COLO668 (cell line): ENCODE results near the gene ZNF775.

ENCODE experiments used
- DNase-seq: peaks from one replicate; lab custom pipeline; 2025; ENCODE audit not compliant: unreplicated experiment; lab: John Stamatoyannopoulos, UW

ZNF775 gene

DNA sequence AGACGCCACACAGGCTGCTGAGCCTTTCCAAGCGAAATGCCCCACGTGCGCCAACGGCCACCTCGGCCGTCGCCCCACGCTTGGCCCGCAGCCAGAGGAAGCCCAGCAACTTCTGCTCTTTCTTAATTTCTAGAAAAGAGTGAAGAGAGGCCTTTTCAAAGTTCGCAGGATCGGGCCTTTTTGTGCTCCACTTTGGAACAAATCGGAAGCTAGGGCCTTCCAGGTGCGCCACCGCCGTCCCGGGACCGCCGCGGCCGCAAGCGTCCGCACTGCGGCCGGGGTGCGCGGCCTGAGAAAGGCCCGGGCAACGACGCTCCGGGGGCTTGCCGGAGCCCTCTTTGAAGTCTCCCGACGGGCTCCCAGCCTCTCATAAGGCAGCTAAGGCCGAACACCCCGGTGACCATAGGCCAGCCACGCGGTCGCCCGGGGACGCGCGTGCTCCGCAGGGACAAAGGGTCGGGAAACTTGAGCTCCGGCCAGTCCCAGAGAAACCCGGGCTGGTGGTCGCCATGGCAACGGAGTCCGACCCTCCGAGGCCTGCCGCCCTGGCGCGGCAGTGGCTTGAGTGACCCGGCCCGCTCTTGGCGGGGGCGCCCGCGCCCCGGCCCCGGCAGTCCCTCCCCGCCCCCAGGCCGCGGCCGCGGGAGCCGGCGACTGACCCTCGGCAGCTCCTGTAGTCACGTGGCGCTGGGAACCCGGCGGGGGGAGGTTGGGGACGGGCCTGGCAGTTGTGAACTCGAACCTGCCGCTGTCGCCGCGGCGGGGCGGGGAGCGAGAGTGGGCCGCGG is 10.8 kb upstream of the ZNF775 start, which contains the start of gene REPIN1:
Gene REPIN1, plus strand, starts transcription at position 727 of the 788 bp plus-strand sequence. CDS start 890 bp downstream, outside the sequence.
- DNase-seq, result peak; percentile 95

DNA sequence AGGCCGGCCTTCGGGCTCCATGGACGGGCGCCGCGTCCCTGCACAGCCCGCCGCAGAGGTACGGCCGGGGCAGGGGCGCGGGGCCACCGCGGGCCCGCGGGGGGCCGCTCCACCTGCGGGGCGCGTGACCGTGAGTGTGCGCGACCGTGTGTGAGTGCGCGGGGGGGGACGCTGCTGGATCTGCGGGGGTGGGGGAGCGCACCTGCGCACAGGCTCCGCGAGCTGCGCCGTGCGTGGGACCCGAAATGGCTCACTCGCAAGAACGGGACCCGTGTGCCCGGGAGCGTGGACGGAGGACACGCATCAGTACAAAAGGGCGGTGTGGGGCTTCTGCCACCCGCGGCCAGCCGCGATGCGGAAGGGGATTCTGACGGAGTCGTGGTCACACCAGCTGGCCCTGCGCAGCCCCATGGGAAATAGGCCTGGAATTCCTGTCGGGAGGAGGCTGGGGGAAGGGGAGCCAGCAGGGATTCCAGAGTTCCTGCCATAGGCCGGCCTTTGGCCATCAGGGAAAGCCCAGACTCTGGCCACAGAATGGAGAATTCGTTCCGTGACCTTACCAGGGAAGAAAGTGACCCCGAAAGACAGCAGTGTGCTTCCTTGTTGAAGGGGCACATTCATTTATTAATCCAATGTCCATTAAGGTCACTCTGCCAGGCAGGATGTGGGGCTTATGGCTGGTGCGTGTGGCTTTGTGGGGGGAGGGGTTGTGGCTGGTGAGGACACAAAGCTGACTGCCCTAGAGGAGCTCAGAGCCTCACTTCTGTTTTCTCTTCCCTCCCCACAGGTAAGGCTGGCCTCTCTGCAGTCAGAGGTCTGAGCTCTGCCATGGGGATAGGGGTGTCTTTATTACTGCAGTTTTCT is 10.0 kb upstream of the ZNF775 start:
- DNase-seq, result peak; percentile 74

DNA sequence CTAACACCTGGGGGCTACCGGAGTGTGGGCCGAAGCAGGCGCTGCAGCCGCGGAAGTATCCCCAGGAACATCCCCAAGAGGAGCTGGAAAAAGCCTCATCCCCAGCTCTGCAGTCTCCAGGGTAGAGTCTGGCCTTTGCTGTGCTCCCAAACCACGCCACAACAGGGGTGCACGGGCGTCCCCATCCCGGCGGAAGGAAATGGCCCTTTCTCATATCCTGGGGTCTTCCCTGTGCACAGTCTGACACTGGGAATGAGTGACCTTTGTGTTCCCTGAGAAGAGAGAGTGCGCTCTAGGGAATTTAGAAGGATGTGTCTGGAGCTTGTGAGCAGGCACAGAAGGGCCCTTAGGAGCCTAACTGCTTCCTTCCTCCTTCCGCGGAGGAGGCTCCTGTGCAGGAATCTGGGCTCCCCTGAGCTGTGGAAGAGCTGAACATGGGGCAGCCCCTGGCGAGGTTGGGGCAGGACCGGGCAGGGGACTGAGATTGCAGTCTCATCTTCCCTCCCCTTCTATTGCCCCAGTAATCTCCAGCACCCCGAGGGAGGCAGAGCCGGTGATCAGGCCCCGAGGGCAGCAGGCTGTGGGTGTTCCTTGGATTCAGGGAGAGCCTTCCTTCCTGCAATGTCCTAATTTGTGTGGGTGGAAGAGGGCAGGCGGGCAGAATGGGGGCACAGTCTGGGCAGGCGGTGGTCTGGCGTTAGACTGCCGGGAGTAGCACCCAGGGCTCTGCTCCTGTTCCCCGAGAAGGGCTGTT is 9.2 kb upstream of the ZNF775 start:
- no peak for DNase-seq

DNA sequence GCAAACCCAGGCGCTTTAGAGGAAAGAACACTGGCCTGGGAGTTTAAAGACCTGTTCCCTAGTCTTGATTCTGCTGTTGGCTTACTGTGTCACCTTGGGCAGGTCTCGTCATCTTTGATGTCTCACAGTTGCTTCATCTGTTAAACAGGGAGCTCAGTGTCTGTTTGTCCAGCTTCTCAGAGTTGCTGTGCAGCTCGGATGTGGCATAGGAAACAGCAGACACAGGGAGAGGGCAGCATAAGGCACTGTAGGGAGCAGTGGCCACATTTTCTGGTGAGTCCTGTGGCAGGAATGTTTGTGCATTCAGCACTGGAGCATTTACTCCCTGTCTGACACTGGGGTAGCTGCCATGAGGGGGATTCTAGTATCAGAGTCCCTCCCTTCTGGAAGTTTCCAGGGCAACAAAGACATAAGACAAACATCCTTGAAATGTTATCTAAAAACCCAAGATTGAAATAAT is 8.5 kb upstream of the ZNF775 start:
- DNase-seq, result no peak

DNA sequence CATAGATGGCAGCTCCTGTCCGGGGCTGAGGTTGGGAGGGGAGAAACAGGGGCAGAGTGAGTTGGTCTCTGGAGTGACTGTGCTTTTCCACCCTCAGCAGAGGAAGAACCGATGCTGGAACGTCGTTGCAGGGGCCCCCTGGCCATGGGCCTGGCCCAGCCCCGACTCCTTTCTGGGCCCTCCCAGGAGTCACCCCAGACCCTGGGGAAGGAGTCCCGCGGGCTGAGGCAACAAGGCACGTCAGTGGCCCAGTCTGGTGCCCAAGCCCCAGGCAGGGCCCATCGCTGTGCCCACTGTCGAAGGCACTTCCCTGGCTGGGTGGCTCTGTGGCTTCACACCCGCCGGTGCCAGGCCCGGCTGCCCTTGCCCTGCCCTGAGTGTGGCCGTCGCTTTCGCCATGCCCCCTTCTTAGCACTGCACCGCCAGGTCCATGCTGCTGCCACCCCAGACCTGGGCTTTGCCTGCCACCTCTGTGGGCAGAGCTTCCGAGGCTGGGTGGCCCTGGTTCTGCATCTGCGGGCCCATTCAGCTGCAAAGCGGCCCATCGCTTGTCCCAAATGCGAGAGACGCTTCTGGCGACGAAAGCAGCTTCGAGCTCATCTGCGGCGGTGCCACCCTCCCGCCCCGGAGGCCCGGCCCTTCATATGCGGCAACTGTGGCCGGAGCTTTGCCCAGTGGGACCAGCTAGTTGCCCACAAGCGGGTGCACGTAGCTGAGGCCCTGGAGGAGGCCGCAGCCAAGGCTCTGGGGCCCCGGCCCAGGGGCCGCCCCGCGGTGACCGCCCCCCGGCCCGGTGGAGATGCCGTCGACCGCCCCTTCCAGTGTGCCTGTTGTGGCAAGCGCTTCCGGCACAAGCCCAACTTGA is 7.8 kb upstream of the ZNF775 start:
- no peak for DNase-seq

DNA sequence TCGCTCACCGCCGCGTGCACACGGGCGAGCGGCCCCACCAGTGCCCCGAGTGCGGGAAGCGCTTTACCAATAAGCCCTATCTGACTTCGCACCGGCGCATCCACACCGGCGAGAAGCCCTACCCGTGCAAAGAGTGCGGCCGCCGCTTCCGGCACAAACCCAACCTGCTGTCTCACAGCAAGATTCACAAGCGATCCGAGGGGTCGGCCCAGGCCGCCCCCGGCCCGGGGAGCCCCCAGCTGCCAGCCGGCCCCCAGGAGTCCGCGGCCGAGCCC is 7.2 kb upstream of the ZNF775 start:
- DNase-seq, result no peak

DNA sequence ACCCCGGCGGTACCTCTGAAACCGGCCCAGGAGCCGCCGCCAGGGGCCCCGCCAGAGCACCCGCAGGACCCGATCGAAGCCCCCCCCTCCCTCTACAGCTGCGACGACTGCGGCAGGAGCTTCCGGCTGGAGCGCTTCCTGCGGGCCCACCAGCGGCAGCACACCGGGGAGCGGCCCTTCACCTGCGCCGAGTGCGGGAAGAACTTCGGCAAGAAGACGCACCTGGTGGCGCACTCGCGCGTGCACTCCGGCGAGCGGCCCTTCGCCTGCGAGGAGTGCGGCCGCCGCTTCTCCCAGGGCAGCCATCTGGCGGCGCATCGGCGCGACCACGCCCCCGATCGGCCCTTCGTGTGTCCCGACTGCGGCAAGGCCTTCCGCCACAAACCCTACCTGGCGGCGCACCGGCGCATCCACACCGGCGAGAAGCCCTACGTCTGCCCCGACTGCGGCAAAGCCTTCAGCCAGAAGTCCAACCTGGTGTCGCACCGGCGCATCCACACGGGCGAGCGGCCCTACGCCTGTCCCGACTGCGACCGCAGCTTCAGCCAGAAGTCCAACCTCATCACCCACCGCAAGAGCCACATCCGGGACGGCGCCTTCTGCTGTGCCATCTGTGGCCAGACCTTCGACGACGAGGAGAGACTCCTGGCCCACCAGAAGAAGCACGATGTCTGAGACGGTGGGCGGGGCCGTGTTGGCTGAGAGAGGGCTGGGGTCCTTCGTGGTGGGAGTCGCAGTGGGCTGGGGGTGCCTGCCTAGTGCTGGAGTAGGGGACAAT is 6.7 kb upstream of the ZNF775 start:
- no peak for DNase-seq

DNA sequence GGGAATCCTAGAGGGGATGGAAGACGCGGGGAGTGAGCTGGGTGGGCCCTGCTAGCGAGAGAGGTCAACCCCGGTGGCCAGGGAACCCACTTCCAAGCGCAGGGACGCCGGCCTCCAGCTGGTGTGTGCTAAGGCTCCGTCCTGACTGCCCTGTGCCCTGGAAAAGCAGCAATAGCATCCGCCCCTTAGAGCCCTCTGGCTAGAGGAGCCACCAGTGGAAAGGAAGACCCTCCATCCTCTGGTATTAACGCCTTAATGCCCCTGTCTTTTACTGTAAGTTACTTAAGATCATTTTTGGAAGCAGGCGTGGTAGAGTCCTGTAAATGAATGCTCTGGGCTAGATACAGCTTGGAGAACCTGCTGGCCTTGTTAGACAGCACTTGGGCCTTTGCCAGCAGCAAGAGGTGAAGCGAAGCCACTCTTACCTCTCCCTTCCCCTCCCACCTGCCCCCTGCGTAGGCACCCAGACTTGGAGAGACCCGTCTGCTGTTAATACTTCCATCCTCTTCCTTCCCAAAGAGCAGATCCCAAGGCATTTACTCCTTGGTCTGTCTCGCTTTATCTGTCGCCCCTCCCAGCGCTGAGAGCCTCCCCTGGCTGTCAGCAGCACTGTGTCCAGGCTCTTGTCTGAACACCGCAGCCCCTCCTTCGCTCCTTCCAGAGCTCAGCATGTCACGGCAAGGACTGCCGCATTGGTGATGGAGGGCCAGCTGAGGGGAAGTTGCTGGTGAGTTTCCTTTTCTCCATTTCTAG is 5.9 kb upstream of the ZNF775 start:
- no peak for DNase-seq

DNA sequence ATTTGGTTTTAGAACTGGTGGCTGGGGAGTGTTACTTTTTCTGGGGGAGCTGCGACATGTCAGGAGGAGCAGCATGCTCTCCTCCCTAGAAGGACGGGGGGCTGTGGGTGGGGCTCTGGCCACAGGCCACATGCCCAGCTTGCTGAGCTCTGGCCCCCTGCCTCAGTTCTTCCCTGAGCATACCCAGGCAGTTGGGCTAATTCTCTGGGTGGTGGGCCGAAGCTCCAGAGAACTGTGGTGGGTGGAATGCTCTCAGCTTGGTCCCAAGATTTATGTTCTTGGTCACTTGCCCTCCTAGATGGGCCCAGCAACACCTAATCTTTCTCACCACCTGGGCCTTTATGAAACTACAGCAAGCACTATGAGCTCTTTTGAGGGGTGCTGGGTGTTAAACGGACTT is 5.1 kb upstream of the ZNF775 start:
- DNase-seq, result no peak

DNA sequence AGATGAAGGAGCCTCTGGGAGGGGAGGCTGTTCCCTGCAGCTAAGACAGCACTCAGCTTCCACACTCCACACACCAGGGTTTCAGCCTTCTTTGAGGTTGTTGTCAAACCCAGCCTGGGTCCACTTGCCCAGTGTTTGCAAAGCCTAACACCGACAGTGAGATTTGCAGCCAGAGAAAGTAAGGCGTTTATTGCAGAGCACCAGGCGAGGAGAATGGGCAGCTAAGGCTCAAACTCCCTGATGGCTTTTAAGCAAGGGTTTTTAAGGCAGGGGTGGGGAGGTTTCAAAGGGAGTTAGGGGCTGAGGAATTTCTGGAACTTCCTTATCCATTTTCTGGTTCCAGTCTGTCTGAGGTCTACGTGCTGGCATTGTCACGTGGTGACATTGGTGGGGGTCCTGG is 4.7 kb upstream of the ZNF775 start:
- DNase-seq, result no peak

DNA sequence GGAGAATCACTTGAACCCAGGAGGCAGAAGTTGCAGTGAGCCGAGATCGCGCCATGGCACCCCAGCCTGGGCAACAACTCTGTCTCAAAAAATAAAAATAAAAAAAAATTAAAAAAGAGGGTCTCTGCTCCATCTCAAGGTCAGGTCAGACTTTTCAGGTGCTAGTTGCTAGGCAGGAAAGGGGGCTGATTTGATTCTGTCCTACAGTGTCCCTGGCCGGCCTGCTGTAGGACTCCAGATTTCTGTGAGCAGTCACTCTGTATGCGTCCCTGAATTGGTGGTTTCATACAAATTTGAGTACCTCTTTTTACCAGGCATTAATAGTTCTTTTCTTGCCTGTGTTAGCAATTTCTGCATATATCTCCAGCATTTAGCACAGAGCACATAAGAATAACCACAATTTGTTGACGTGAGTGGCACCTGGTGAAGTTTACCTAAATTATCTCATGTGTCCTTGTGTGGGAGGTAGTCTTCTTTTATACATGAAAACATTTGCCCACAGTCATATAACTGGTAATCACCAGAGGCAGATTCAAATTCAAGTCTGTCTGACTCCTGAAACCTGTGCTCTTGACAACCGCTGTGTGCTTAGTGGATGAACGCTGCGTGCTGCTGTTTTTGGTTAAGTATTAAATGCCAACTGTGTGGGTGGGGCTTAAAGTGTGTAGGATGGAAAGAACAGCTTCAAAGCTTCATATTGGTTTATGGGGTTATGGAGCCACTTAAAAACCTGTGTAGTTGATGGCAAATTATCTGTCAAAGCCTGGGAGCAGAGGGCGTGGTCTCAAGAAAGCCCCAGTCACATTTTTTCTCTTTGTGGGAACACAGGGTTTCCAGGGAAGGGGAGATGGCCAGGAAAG is 3.2 kb upstream of the ZNF775 start:
- no peak for DNase-seq

DNA sequence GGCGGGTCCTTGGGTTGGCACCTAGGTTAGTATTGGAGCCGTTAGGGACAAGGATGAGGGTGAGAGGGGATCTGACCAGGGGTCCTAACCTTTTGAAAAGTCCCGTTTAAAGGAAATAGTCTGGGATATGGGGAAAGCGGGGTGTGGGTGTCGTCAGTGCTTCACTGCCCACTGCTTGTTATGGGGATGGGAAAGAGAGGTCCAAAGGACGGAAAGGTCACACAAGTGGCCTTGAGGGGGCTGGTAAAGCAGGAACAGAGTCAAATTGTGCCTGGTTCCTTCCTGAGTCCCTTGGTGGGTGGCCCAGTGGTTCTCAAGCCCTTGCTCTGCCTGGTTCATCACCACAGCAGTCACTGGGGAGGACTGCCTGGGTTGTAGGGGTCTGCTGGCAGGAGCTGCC is 2.6 kb upstream of the ZNF775 start:
- DNase-seq, result no peak

DNA sequence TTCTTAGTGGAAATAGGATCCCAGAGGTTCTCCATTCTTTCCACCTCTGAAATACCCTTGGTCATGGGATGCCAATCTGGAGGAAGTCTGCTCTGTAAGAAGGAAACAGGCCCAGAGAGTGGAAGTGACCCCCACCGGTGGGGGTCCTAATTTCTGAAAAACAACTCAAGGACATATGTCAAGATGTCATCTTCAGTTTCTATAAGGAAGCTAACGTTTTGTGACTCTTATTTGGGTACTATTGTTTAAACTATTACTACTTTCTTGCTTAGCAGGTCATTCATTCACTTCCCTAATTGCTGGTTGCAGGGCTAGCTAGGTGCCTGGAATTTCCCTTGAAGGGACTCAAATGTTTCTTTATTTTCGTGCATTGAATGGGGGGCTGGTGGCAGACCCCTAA is 1.9 kb upstream of the ZNF775 start:
- no peak for DNase-seq

DNA sequence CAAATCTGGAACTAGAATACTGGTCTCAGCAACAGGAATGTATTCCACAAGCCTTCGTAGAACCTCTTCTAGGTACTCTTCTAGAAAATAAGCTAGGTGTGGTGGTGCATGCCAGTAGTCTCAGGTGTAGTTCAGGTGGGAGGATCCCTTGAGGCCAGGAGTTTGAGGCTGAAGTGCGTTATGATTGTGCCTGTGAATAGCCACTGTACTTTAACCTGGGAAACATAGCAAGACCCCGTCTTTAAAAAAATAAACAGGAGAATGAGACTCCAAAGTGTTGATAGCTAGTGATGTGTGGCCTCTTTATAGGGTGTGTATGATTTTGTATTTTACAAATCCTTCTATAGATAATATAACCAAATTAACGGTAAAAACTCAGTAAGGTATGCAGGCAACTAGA is 1.5 kb upstream of the ZNF775 start:
- no peak for DNase-seq

DNA sequence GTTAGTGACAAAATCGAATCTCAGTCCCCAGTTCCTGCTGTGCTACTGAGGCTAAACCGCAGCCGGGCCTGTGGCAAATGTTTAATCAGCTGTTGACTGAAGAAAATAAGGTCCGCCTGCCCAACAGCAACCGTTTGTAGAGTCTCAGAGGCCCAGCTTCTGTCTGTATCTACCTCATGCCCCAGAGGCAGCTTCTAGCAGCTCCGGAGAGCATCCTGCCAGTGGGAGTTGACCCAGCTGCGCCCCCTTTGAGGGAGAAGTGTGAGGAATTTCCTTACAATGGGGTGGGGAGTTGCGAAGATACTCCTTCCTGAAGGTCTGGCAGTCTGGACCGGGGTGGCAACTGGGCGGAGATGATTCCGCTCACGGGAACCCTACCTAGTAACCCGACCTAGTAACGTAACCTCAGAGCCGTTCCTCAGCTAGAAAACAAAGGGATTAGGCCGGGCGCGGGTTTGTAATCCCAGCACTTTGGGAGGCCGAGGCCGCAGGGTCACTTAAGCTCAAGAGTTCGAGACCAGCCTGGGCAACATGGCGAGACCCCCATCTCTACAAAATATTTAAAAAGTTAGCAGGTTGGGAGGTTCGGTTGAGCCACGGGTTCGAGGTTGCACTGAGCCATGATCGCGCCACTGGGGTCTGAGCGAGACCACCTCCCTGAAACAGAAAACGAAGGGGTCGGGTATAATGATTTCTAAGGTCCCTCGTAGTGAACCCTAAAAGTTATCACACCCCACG is 846 bp upstream of the ZNF775 start:
- DNase-seq, result peak; percentile 89

DNA sequence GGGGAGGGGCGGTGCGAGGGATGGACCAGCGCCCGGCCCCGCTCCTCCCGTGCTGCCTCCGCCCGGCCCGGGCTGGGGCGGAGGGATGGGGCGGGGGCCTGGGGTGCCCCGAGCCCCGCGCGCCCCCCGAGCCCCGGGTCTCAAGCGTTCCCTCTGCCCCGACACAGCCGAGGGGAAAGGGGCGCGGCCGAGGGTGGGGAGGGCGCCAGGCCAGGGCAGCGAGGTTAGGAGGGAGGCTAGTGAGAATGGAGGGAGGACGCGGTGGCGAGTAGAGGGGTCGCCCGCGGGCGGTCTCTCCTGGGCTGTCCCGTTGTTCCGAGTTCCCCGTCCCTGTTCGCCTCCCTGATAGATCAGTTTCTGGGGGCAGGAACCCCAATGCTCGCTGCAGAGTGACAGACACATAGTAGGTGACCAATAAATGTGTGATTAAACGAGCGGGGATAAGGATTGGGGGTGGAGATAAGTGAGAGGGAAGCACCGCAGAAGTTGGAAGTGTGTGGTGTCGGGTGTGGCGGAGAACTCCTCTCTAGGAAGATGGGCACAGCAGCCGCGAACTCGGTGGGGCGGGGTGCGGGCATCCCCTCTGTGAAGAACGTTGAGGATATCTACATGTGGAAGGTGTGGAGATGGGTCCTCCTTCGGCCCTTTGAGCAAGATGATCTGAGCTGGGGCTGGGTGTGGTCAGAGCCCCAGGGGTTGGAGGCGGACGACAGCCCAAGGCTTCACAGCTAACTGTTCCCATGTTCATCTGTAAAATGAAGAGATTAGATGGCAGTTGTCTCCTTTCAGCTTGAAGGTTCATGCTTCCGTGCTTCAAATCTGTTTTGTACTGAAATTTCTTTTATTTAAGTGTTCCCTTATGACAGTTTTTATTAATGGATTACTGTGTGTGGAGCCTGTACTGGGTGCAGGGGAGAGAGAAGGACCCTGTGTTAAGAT is 580 bp downstream of the ZNF775 start:
- DNase-seq, result peak; percentile 31
